Measurements from ENCODE around the gene MRPS2. TPM values are rescaled to one million over a fixed set of nuclear protein-coding genes. Genes with fewer than 3 reads are reported as not detected.

The MRPS2 gene
- total RNA-seq, 2 experiments from 2014 or later: 42.2 to 42.7 TPM

DNA sequence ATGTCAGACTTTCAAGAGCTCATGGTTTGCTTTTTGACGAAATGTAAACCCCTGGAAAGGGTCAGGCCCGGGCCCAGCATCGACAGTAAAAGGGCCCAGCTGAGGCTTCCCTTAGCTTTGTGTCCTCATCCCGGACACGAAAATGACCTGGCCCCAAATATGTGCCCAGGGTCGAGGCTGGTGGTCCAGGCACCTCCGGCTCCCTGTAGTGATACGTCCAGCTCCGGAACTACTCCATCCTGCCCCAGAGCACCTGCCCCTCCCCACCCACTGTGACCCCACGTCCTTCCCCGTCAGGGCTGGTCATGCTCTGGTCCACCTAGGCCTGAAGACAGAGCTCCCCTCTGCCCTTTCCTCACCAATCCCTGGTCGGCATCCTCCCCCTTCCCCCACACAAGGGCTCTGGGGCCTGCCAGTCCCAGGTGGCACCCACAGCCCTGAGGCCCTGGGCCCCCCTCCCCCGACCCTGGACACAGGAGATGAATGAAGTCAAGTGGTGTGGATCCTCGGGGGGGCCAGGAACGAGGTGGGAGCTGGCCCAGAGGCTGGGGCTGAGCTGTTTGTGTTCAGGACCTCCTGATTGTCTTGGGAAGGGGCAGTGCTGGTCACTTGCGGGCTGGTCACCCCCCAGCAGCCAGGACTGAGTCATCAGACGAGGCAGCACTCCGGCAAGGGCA is 51.7 kb downstream of the MRPS2 start:
- Mint-ChIP-seq H3K4me3 (no peak overlapping the region), H3K9me3 (no peaks in the 10 kb centered on the region), H3K36me3 (no peaks in the 10 kb centered on the region), H3K27ac (no peak overlapping the region), H3K4me1 (ENCODE audit: low read depth) (no peaks in the 10 kb centered on the region), H3K27me3 (no peaks in the 10 kb centered on the region)
- CTCF ChIA-PET: no interaction called here
- intact Hi-C loops (cut with micrococcal nuclease): no loop called here
- POLR2A ChIA-PET: no interaction called here
- DNase-seq: no peak

DNA sequence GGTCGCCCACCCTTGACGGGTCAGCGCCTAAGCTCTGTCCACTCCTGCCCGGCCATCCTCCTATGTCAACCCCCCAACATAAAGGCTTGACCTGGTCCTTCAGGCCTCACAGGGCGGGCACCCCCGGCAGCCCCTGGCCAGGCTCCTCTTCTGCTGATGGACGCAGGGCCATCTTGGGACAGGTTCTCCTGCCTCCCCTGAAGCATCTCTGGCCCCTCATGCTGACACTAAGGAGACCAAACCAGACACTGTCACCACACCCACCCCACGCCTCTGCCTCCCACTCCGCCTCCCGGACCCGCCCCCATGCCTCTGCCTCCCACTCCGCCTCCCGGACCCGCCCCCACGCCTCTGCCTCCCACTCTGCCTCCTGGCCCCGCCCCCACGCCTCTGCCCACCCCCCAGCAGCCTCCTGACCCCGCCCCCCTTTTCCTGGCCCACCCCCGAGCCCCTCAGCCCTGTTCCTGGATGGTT is 52.3 kb downstream of the MRPS2 start:
- H3K4me3 Mint-ChIP-seq: no peak overlapping the region
- no peak overlapping the region for H3K27ac Mint-ChIP-seq
- DNase-seq: no peak
- no peaks in the 10 kb centered on the region for H3K36me3 Mint-ChIP-seq
- CTCF ChIA-PET: no interaction called here
- no peaks in the 10 kb centered on the region for H3K27me3 Mint-ChIP-seq
- H3K4me1 Mint-ChIP-seq (ENCODE audit: low read depth): no peaks in the 10 kb centered on the region
- intact Hi-C loops (cut with micrococcal nuclease): no loop called here
- POLR2A ChIA-PET: no interaction called here
- H3K9me3 Mint-ChIP-seq: no peaks in the 10 kb centered on the region

Other genes with a start within 250 kb of the MRPS2 start
- gene PPP1R26, start 20.9 kb upstream of the MRPS2 start, total RNA-seq: 1 to 10 TPM; 3.5 to 4.9 TPM
- gene LCN1, start 20.8 kb downstream of the MRPS2 start, total RNA-seq: not detected
- not detected for gene OBP2A, start 45.4 kb downstream of the MRPS2 start, total RNA-seq
- gene PAEP, start 61.1 kb downstream of the MRPS2 start, total RNA-seq: not detected
- gene GLT6D1, start 138.9 kb downstream of the MRPS2 start, total RNA-seq: not detected
- gene LCN9, start 162.6 kb downstream of the MRPS2 start, total RNA-seq: not detected
- not detected for gene SOHLH1, start 198.8 kb downstream of the MRPS2 start, total RNA-seq
- not detected for gene KCNT1, start 201.5 kb downstream of the MRPS2 start, total RNA-seq

Measured in activated CD4-positive, alpha-beta memory T cell treated with anti-CD3 and anti-CD28 coated beads for 36 hours (primary cell).